GM19351 (cell line): ENCODE measurements around the gene TRIM68.

Experiments
- ATAC-seq: cut with Tn5 transposase; IDR thresholded peaks from one replicate; pipeline ENCODE4 v1.9.1; 2021; ENCODE audit warnings: mild to moderate bottlenecking, moderate library complexity; ENCODE audit not compliant: unreplicated experiment

Gene TRIM68

GRCh38 chr11:4606231-4607015, 1.6 kb downstream of the TRIM68 start:
- ATAC-seq: no peak

GRCh38 chr11:4605057-4605456, 3.0 kb downstream of the TRIM68 start:
- no peak for ATAC-seq

- no peak for ATAC-seq
Measured at GRCh38 chr11:4593739-4594138, 14.3 kb downstream of the TRIM68 start, which contains the start of gene OR52I1. TSS of gene OR52I1 (plus strand) at chr11:4594039. CDS start at chr11:4594039, 0 bp downstream.

GRCh38 chr11:4589017-4589416, 19.0 kb downstream of the TRIM68 start:
- no peak for ATAC-seq

- no peak for ATAC-seq
Measured at GRCh38 chr11:4581443-4581842, 26.6 kb downstream of the TRIM68 start, which contains the start of gene OR52I2. TSS of gene OR52I2 (plus strand) at chr11:4581743.

GRCh38 chr11:4580124-4580523, 27.9 kb downstream of the TRIM68 start:
- no peak for ATAC-seq

GRCh38 chr11:4578624-4579023, 29.4 kb downstream of the TRIM68 start:
- no peak for ATAC-seq

GRCh38 chr11:4577761-4578160, 30.3 kb downstream of the TRIM68 start:
- ATAC-seq: no peak

GRCh38 chr11:4576880-4577279, 31.2 kb downstream of the TRIM68 start:
- no peak for ATAC-seq

- no peak for ATAC-seq
Measured at GRCh38 chr11:4569075-4569474, 39.0 kb downstream of the TRIM68 start.

GRCh38 chr11:4565371-4565770, 42.7 kb downstream of the TRIM68 start:
- ATAC-seq: no peak

- ATAC-seq: no peak
Measured at GRCh38 chr11:4560467-4560866, 47.6 kb downstream of the TRIM68 start.

GRCh38 chr11:4559527-4560440, 48.2 kb downstream of the TRIM68 start:
- ATAC-seq: no peak

GRCh38 chr11:4551346-4551979, 56.6 kb downstream of the TRIM68 start:
- ATAC-seq: no peak
